Gastrocnemius medialis (tissue), 4 donors: ENCODE results near the gene NACA. TPM values are rescaled to one million over a fixed set of nuclear protein-coding genes. Genes with fewer than 3 reads are reported as not detected.

Experiments
- ATAC-seq, 2 donors: fragments of 150-250 bp; one replicate each; pipeline ENCODE4 v1.9.1; 2016
- DNase-seq, 2 donors: peaks; one replicate each; pipeline ENCODE4 v3.0.0-alpha.2; 2019
- H3K27ac ChIP-seq, 4 donors: fragments of 200-600 bp; sonication (generic); 1 replicate in 1 of 4; 2 replicates in 3 of 4; pipeline ENCODE4 v1.5.1; 2016 to 2018; ENCODE audit warnings: mild to moderate bottlenecking in 2 of 4, moderate library complexity in 1 of 4
- H3K27me3 ChIP-seq, 3 donors: fragments of 200-600 bp; sonication (generic) in 2 of 3; 1 replicate in 1 of 3; 2 replicates in 2 of 3; pipeline versions ENCODE4 v1.5.1 to v1.6.0; 2016 to 2019; ENCODE audit warnings: mild to moderate bottlenecking in 1 of 3, moderate library complexity in 1 of 3
- H3K36me3 ChIP-seq, 2 donors: fragments of 200-600 bp; sonication (generic) in 1 of 2; one replicate each; pipeline ENCODE4 v1.5.1; 2017 to 2018
- H3K4me1 ChIP-seq, 2 donors: fragments of 200-600 bp; sonication (generic) in 1 of 2; one replicate each; pipeline ENCODE4 v1.5.1; 2016 to 2017; ENCODE audit warnings: mild to moderate bottlenecking in 2 of 2
- H3K4me3 ChIP-seq, 4 donors: fragments of 200-600 bp; sonication (generic) in 3 of 4; 1 replicate in 1 of 4; 2 replicates in 3 of 4; pipeline ENCODE4 v1.5.1; 2016 to 2019; ENCODE audit warnings: mild to moderate bottlenecking in 2 of 4
- H3K9me3 ChIP-seq, 3 donors: fragments of 200-600 bp; sonication (generic) in 2 of 3; 1 replicate in 1 of 3; 2 replicates in 2 of 3; pipeline ENCODE4 v1.5.1; 2016 to 2019
- CTCF ChIP-seq, 5 experiments: fragments of 450-650 bp in 3 of 5; fragments of 200-600 bp in 2 of 5; sonication (generic) in 2 of 5; IDR thresholded peaks in 4 of 5; conservative IDR thresholded peaks in 1 of 5; 1 replicate in 4 of 5; 2 replicates in 1 of 5; pipeline ENCODE4 v1.5.1; 2016 to 2019; ENCODE audit warnings: antibody characterized with exemption in 5 of 5, mild to moderate bottlenecking in 3 of 5, moderate library complexity in 3 of 5
- POLR2A ChIP-seq, 2 donors: fragments of 450-650 bp; IDR thresholded peaks; one replicate each; pipeline ENCODE4 v1.6.1; 2017; ENCODE audit warnings: antibody characterized with exemption in 2 of 2, mild to moderate bottlenecking in 2 of 2, moderate library complexity in 2 of 2
- in situ Hi-C, 4 donors: fragments of 200-750 bp; cut with MboI; loops; one replicate each; pipeline versions ENCODE4 v1.15.0 to v1.8.0; 2017; ENCODE audit warnings: low sequenced_read_pairs in 4 of 4
- intact Hi-C: fragments of 100-400 bp; cut with DNase I; formaldehyde crosslinking; loops from one replicate; pipeline ENCODE4 v1.15.1; 2023; ENCODE audit warnings: low total_unique reads
- total RNA-seq, 4 donors: library from RNA; depleted of rRNA; stranded (reverse); fragments of >200 nt; gene quantifications; one replicate each; pipeline versions ENCODE4 v1.1.0 to v1.2.3, GENCODE V29; 2016

Gene NACA
- total RNA-seq, 4 donors from 2014 or later: 225 to 438 (median 398) TPM

- no peaks in the 10 kb centered on the region for H3K36me3 ChIP-seq
- H3K27ac ChIP-seq: peak overlapping the region; percentile 97 to 99 (median 98)
- H3K27me3 ChIP-seq: no peaks in the 10 kb centered on the region
- ATAC-seq: peak; percentile 17 to 19
- peak overlapping the region; percentile 84 to 95 (median 90) for H3K4me3 ChIP-seq
- in situ Hi-C loops: loop anchor here in 2 of 4 donors (5.0 kb wide), 1 partner anchor 50 kb away; no protein-coding TSS in a partner anchor
- H3K4me1 ChIP-seq: peaks cover 40 to 41% of the 10 kb centered on the region in 2 donors
- peak; percentile 56 to 65 for DNase-seq
- no peaks in the 10 kb centered on the region for H3K9me3 ChIP-seq
- TF ChIP-seq POLR2A (IDR thresholded peaks at IDR 0.05) (no peak), CTCF (IDR thresholded peaks at IDR 0.05 in 4 of 5, conservative IDR thresholded peaks at IDR 0.05 in 1 of 5) (peak in 1 of 5 experiments; percentile 23)
- intact Hi-C loops: loop anchor here (1.0 to 5.0 kb wide), 4 partner anchors 38 to 835 kb away; partner anchors contain the start of genes ATP5F1B, DDIT3, MBD6 and NACA
Observed at GRCh38 chr12:56687223-56688128, 37.6 kb downstream of the NACA start.

GRCh38 chr12:56684745-56685359 lies 40.2 kb downstream of the NACA start:
- H3K27me3 ChIP-seq: no peaks in the 10 kb centered on the region
- no peaks in the 10 kb centered on the region for H3K9me3 ChIP-seq
- peak overlapping the region; percentile 37 to 95 (median 73) for H3K4me3 ChIP-seq
- H3K36me3 ChIP-seq: no peaks in the 10 kb centered on the region
- intact Hi-C loops: loop anchor here (5.0 kb wide), 1 partner anchor 837 kb away; the partner anchor contains the start of genes DDIT3 and MBD6
- DNase-seq (no peak), ATAC-seq (no peak)
- peaks cover 54 to 66% of the 10 kb centered on the region in 2 donors for H3K4me1 ChIP-seq
- peak overlapping the region; percentile 51 to 99 (median 98) for H3K27ac ChIP-seq
- in situ Hi-C loops: loop anchor here in 2 of 4 donors (5.0 kb wide), 1 partner anchor 48 kb away; no protein-coding TSS in a partner anchor
- no peak for TF ChIP-seq POLR2A (IDR thresholded peaks at IDR 0.05)
- no peak for TF ChIP-seq CTCF (IDR thresholded peaks at IDR 0.05 in 4 of 5, conservative IDR thresholded peaks at IDR 0.05 in 1 of 5)

GRCh38 chr12:56682323-56682722 lies 42.8 kb downstream of the NACA start:
- no peak for ATAC-seq
- in situ Hi-C loops: no loop called here
- H3K9me3 ChIP-seq: no peaks in the 10 kb centered on the region
- peak in 1 of 2 donors; percentile 6 for DNase-seq
- intact Hi-C loops: no loop called here
- no peaks in the 10 kb centered on the region for H3K36me3 ChIP-seq
- H3K27me3 ChIP-seq: no peaks in the 10 kb centered on the region
- H3K4me1 ChIP-seq: peaks cover 70 to 76% of the 10 kb centered on the region in 2 donors
- no peak overlapping the region for H3K4me3 ChIP-seq
- H3K27ac ChIP-seq: peak overlapping the region; percentile 53 to 99 (median 78)
- no peak for TF ChIP-seq POLR2A (IDR thresholded peaks at IDR 0.05)
- no peak for TF ChIP-seq CTCF (IDR thresholded peaks at IDR 0.05 in 4 of 5, conservative IDR thresholded peaks at IDR 0.05 in 1 of 5)

GRCh38 chr12:56679883-56680575 lies 45.1 kb downstream of the NACA start:
- Histone ChIP-seq H3K36me3 (no peaks in the 10 kb centered on the region), H3K4me3 (no peak overlapping the region), H3K27ac (peak overlapping the region; percentile 5 to 99 (median 32)), H3K27me3 (no peaks in the 10 kb centered on the region), H3K9me3 (no peaks in the 10 kb centered on the region), H3K4me1 (peaks cover 69% of the 10 kb centered on the region in 2 donors)
- intact Hi-C loops (no loop called here), in situ Hi-C loops (no loop called here)
- ATAC-seq (no peak), DNase-seq (peak in 1 of 2 donors; percentile 12)
- TF ChIP-seq POLR2A (IDR thresholded peaks at IDR 0.05) (no peak), CTCF (IDR thresholded peaks at IDR 0.05 in 4 of 5, conservative IDR thresholded peaks at IDR 0.05 in 1 of 5) (no peak)
